SW 1271 (cell line): Measurements from ENCODE around the gene ZC3H14.

Source experiments
- DNase-seq, 2 experiments: peaks; one replicate each; lab custom pipeline; 2025; lab: John Stamatoyannopoulos, UW

ZC3H14 gene

DNA sequence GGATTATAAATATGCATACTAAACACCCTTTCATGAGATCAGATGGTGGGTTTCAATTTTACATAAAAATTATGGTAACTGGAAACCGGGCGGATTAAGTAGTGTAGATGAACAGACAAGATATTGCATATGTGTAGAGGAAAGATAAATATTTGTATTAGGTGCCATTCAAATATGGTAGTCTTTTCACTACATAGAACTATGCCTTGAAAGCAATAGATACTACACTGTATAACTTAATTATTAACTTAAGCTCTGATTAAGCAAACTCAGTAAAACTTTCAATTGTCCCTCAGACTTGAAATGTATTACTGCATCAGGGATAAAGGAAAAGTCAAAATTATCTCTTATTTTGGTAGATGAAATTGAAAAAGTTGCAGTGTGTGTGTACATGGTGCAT, 10.0 kb upstream of the ZC3H14 start:
- no peak for DNase-seq

DNA sequence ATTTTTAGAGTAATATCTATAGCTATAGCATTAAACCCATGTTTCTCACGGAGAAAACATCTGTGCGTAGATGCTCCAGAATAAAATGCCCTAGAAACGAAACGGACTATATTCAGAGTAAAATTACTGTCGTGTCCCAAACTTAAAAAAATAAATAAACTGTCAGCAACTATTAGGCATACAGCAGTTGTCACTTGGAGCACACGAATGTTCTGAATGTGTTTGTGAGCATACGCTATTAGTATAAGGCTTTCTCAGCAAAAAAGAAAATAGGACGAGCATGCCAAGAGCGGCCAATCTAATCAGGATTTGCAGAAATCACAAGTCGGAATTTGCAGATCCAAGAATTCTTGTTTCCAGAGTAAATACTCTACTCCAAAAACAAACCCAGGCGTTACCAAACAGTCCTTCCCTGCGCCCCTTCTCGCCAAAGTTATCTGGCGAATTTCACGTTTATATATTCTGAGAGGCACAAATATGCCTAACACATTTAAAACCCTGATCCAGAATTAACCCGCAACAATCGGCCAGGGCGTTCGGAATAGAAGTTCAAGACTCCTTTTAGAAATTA, 8.9 kb upstream of the ZC3H14 start:
- DNase-seq: no peak

- DNase-seq: peak; percentile 12 to 60
Observed at GRCh38 chr14:88554457-88555286, 8.2 kb upstream of the ZC3H14 start, which contains the start of gene PTPN21. Gene PTPN21 (minus strand): TSS chr14:88555007. CDS start chr14:88550417, 4,590 bp downstream.

- no peak for DNase-seq
Observed at GRCh38 chr14:88556581-88556980, 6.3 kb upstream of the ZC3H14 start.

DNA sequence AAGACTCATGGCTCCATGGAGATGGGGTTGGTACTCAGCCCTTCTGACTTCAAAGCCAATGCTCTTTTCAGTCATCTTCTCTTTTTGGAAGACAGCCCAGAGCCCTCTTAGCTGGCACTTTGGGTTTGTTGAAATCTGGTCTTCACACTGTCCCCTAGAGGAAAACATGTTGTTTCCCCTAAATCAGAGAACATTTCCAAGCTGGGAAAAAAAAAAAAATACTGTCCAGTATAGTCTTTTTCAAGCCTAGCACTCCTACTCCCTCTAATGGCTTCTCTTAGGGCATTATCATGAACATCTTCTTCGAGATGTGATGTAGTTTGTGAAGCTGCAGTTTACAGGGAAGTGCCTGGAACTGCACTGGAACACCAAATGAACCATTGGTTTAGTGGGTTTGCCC, 3.0 kb upstream of the ZC3H14 start:
- peak in 1 of 2 experiments; percentile 77 for DNase-seq

DNA sequence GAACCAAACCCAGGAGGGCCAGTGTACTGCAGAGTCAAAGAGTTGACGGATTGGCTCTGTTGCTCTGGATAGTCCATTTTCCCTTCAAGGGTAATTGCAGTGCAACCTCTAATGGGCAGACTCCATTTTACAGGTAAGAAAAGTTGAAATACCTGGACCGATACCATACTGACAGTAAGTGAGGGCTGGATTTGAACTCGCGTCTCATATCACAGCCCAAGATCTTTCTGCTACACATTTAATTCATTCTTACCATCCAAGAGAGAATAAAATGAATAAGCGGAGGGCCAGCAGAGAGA, 356 bp upstream of the ZC3H14 start:
- DNase-seq: no peak

GRCh38 chr14:88563845-88564244, 1.0 kb downstream of the ZC3H14 start:
- DNase-seq: no peak

- DNase-seq: no peak
Observed at GRCh38 chr14:88565427-88565826, 2.6 kb downstream of the ZC3H14 start.

GRCh38 chr14:88568196-88568595, 5.4 kb downstream of the ZC3H14 start:
- DNase-seq: no peak

- no peak for DNase-seq
Observed at GRCh38 chr14:88572117-88572516, 9.3 kb downstream of the ZC3H14 start.

DNA sequence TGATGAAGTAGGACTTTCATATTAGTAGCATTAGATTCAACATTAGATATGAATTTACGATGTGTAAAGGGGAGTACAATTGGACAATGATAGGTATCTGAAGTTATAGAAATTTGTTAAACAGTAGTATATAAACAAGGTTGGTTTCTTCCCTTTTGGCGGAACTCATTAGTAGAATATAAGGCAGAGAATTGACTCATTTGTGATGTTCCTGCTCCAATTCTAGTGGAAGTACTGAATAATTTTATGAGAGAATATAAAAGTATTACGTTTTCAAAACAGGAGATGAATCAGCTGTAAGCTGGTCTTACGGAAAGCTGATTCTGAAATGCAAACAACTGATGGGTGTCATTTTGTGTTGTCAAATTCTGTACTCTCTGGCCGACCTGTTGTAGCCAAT, 13.4 kb downstream of the ZC3H14 start:
- DNase-seq: no peak

DNA sequence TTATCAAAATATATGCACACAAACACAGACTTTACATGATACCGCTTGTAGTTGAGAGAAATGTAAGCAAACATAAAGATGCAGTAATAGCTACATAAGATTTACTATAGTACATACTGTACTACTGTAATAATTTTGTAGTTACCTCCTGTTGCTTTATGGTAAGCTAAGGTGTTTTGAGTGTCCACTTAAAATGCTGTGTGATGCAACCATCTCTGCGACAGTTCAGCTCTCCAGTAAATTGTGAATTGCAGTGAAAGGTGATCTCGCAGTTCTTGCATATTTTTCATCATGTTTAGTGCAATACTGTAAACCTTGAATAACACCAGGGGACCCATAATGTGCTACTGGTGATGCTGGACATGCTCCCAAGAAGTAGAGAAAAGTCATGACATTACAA, 21.6 kb downstream of the ZC3H14 start:
- no peak for DNase-seq

DNA sequence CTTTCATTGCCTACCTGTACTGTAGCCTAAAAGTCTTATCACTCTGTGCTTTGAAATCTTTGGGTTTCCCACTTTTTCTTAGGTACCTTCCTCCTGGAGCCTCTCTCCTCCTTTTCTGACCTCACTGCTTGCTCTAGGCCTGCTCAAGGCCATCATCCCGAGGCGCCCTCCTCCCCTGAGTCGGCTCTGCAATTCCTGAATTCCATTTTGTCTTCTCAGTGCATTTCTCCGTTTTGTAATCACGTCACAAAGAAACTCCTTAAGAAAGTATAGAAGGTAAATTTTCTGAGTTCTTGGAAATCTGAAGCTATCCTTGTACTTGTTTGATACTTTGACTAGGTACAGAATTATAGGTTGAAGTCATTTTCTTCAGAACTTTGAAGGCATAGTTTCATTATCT, 25.2 kb downstream of the ZC3H14 start:
- no peak for DNase-seq

- no peak for DNase-seq
Observed at GRCh38 chr14:88590173-88590572, 27.3 kb downstream of the ZC3H14 start.

GRCh38 chr14:88592031-88592430, 29.2 kb downstream of the ZC3H14 start:
- no peak for DNase-seq

DNA sequence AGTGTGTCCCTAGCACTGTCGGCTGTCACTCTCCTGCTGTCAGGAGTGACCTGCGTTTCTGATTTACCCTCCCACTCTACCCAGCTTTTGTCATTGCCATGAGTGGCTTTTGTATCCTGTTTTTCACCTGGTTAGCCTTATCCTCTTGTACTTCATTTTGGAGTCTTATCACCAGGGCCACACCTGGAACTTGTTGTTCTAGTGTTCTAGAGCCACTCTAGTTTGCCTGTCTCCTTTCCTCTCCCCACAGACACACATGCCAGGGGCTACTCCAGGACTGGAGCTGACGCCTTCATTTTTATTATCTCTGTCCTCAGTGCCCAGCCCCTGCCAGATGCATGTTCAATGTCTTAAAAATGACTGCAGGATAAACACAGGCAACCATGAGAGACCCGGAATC, 34.2 kb downstream of the ZC3H14 start:
- no peak for DNase-seq

DNA sequence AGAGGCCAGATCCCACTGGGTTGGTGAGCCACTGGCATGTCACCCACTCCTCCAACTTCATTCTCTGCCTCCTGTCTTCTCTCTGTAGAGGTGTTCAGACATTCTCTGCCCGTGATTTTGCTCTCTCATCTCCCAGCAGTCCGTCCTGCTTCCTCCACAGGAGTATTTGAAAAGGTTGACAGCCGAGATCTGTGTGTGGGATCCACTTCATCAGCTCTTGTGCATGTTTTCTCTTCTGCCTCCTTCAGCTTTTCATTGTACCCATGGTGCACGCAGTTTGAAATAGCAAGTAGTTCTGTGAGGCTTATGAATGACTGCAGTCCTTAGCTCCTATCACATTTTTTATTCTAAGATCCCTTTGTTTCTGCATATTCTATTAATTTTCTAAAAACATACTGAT, 34.8 kb downstream of the ZC3H14 start:
- no peak for DNase-seq

GRCh38 chr14:88598097-88598675, 35.3 kb downstream of the ZC3H14 start:
- no peak for DNase-seq

DNA sequence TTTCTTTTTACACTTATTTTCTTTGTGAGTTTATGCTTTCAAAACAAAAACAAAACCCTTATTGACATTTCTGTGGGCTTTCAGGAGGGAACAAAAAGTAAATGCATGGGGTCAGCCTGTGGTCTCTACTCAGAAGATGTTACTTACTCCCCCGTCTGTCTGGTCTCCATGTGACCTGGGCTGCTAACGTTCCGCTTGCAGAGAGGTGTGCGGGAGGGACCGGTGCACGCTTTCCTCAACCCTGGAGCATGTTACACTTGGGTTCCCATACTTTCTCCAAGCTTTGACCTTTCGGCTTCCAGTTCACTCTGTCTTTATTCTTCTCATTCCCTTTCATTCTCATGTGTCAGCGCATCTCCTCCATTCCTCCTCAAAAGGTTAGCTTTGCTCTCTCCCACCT, 36.5 kb downstream of the ZC3H14 start:
- no peak for DNase-seq

GRCh38 chr14:88599761-88600439, 37.1 kb downstream of the ZC3H14 start:
- no peak for DNase-seq

GRCh38 chr14:88604212-88604611, 41.4 kb downstream of the ZC3H14 start:
- no peak for DNase-seq

GRCh38 chr14:88605594-88605993, 42.8 kb downstream of the ZC3H14 start:
- no peak for DNase-seq

- DNase-seq: no peak
Observed at GRCh38 chr14:88607829-88608228, 45.0 kb downstream of the ZC3H14 start.
